ENCODE data around the gene SUSD4.

Gene SUSD4

DNA sequence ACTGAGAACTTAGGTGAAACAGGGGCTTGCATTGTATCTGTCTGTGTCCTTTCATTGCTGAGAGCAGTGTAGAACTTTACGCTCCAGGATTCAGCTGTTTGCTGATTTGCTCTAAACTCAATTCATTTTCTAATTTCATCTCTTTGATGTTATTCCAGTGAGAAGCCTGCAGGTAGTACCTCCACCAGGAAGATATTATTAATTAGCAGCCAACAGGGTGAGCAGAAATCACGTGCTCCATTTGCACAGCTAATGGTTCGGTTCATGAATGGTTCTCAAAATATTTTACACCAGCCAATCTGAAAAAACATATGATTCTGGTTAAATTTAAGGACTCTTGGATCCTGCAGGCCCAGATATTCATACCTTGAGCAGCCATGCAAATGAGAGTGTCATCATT lies 52.1 kb downstream of the SUSD4 start:
- DNase-seq (ENCODE audit: low spot score), result no peak
- TF ChIP-seq, protein P1, sequence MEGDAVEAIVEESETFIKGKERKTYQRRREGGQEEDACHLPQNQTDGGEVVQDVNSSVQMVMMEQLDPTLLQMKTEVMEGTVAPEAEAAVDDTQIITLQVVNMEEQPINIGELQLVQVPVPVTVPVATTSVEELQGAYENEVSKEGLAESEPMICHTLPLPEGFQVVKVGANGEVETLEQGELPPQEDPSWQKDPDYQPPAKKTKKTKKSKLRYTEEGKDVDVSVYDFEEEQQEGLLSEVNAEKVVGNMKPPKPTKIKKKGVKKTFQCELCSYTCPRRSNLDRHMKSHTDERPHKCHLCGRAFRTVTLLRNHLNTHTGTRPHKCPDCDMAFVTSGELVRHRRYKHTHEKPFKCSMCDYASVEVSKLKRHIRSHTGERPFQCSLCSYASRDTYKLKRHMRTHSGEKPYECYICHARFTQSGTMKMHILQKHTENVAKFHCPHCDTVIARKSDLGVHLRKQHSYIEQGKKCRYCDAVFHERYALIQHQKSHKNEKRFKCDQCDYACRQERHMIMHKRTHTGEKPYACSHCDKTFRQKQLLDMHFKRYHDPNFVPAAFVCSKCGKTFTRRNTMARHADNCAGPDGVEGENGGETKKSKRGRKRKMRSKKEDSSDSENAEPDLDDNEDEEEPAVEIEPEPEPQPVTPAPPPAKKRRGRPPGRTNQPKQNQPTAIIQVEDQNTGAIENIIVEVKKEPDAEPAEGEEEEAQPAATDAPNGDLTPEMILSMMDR (IDR thresholded peaks at IDR 0.05; ENCODE audit: extremely low read depth, missing control alignments), result no peak

DNA sequence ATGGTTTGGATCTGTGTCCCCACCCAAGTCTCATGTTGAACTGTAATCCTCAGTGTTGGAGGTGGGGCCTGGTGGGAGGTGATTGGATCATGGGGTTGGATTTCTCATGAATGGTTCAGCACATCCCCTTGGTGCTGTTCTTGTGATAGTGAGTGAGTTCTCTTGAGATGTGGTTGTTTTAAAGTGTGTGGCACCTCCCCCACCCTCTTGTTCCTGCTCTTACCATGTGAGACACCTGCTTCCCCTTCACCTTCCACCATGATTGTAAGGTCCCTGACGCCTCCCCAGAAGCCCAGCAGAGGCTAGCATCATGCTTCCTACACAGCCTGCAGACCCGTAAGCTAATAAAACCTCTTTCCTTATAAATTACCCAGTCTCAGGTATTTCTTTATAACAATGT lies 55.8 kb downstream of the SUSD4 start:
- no peak for DNase-seq (ENCODE audit: low spot score)
- TF ChIP-seq, protein P1 (IDR thresholded peaks at IDR 0.05; ENCODE audit: extremely low read depth, missing control alignments), result no peak

DNA sequence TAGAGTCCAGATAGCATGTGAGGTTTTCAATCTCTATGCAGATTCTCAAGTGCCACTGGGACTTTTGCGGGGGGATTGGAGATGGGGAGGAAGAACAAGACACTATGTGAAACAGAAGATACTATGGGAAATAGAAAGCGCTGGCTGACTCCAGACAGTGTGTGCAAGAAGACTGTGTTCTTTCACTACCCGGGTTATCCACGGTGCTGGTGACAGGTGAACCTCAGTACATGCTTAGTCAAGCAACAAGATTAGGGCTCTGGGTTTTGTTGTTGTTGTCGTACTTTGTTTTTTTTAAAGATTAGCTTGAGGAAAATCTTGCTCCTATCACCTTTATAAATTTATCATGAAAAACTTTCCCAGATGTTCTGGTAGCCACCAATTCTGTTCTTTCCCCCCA lies 56.4 kb downstream of the SUSD4 start:
- no peak for DNase-seq (ENCODE audit: low spot score)
- TF ChIP-seq, protein P1 (IDR thresholded peaks at IDR 0.05; ENCODE audit: extremely low read depth, missing control alignments), result no peak

DNA sequence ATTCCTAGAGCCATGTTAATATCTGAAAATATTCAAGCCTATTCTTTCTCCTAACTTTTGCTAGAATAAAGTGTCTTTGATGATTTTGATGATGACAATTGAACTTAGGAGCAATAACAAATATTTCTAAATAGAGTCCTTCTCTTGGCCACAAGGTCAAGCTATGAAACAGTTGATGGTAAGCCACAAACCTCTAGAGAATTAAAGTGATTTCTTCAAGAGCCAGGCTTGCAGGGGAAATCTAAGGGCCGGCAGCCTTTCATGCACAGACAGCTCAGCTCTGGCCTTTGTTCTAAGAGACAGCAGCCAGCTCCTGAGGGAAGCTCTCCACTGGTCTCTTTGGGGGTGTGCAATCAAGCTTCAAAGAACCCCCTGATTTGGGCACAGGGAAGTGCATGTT lies 59.0 kb downstream of the SUSD4 start:
- TF ChIP-seq, protein P1 (IDR thresholded peaks at IDR 0.05; ENCODE audit: extremely low read depth, missing control alignments), result no peak
- no peak for DNase-seq (ENCODE audit: low spot score)

DNA sequence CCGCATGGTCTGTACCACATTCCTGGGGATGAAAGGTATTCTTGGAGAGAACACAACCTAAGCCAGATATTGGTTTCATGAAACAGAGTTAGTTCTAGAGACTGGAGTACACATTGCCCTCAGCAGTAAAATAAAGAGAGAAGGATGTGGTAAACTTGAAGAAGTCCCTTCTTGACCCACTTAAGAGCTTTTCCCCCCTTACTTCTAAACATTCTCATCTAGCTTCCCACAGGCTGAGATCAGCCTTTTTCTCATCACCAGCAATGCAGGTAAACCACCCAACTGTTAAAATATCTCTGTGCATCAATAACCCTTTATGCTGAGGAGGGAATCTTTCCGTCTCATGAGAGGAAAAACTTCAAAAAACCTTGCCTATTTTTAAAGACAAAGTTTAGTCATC lies 62.6 kb downstream of the SUSD4 start:
- DNase-seq (ENCODE audit: low spot score), result no peak

DNA sequence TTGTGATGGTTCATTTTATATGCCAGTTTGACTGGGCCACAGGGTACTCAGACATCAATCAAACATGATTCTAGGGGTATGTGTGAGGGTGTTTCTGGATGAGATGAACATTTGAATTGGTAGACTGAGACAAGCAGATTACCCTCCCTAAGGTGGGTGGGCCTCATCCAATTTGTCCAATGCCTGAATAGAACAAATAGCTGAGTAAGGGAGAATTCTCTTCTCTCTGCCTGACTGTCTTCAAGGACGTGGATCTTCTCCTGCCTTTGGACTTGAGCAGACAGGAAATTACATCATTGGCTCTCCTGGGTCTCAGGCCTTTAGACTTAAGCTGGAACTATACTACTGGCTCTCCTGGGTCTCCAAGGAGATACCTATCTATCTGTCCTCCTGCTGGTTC lies 64.4 kb downstream of the SUSD4 start:
- TF ChIP-seq, protein P1 (IDR thresholded peaks at IDR 0.05; ENCODE audit: extremely low read depth, missing control alignments), result no peak
- no peak for DNase-seq (ENCODE audit: low spot score)

More for the DNA sequence above, 62.6 kb downstream of the SUSD4 start:
- TF ChIP-seq, protein P1 (IDR thresholded peaks at IDR 0.05; ENCODE audit: extremely low read depth, missing control alignments), result no peak

DNA sequence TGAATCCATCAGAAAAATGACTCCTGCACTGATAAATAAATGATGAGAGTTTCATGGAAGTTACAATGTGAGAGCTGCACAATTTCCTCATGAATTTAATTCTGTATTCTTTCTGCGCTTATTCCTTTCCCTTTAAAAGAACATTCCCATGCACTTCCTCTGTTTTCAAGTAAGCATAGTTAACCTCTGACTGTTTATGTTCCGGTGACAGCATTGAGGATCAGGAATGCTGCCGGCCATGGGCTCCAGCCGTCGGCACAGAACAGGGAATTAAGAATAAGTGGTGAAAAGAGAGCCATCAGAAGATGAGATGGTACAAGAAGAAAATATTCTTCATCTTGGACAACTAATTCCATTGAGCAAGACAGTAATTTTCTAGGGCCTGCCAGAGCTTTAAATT lies 65.3 kb downstream of the SUSD4 start:
- TF ChIP-seq, protein P1 (IDR thresholded peaks at IDR 0.05; ENCODE audit: extremely low read depth, missing control alignments), result no peak

More for the DNA sequence above, 65.3 kb downstream of the SUSD4 start:
- no peak for DNase-seq (ENCODE audit: low spot score)

All from GM20000 (cell line).